ENCODE measurements around the gene ALAD. TPM values are rescaled to one million over a fixed set of nuclear protein-coding genes. Genes with fewer than 3 reads are reported as not detected.
"Not testable (repeated sequence)": the region's sequence is repeated elsewhere in the genome, so short reads cannot be mapped to it uniquely, and the experiment has no call there.

ALAD gene
- total RNA-seq, 4 donors from 2014 or later: 23.5 to 50.0 (median 31.8) TPM

DNA sequence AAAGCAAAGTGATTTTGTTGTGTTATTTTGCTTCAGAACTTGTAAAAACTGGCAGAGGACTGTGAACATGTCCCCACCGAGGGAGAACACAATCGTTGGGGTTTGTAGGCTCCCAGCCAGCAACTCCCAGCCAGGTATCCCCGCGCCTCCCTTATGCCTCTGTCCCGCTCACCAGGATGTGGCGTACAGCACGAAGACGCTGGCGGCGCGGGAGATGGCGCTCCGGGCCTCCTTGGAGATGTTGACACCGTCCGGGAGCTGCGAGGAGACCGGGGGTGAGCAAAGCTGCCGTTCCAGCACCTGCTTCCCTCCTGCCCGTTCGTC lies 8.8 kb upstream of the ALAD start:
- no peaks in the 10 kb centered on the region for H3K27me3 ChIP-seq
- intact Hi-C loops (cut with DNase I): loop anchor here (5.0 kb wide), 1 partner anchor 138 kb away; no protein-coding TSS in a partner anchor
- no peak for DNase-seq
- H3K27ac ChIP-seq: peak overlapping the region; percentile 97 to 99 (median 99)
- peaks cover 6 to 11% of the 10 kb centered on the region in 2 donors for H3K4me1 ChIP-seq
- WGBS, 2 donors: 0% methylated on average over 2 to 6 of the region's 20 CpGs
- H3K4me3 ChIP-seq (replicated peaks in 1 of 3): peak overlapping the region; percentile 67 to 79 (median 67)
- H3K9me3 ChIP-seq: no peaks in the 10 kb centered on the region
- TF ChIP-seq POLR2A (IDR thresholded peaks at IDR 0.05): no peak
- TF ChIP-seq, protein P1, sequence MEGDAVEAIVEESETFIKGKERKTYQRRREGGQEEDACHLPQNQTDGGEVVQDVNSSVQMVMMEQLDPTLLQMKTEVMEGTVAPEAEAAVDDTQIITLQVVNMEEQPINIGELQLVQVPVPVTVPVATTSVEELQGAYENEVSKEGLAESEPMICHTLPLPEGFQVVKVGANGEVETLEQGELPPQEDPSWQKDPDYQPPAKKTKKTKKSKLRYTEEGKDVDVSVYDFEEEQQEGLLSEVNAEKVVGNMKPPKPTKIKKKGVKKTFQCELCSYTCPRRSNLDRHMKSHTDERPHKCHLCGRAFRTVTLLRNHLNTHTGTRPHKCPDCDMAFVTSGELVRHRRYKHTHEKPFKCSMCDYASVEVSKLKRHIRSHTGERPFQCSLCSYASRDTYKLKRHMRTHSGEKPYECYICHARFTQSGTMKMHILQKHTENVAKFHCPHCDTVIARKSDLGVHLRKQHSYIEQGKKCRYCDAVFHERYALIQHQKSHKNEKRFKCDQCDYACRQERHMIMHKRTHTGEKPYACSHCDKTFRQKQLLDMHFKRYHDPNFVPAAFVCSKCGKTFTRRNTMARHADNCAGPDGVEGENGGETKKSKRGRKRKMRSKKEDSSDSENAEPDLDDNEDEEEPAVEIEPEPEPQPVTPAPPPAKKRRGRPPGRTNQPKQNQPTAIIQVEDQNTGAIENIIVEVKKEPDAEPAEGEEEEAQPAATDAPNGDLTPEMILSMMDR (IDR thresholded peaks at IDR 0.05): no peak
- H3K36me3 ChIP-seq: peaks cover 10 to 11% of the 10 kb centered on the region in 2 donors

DNA sequence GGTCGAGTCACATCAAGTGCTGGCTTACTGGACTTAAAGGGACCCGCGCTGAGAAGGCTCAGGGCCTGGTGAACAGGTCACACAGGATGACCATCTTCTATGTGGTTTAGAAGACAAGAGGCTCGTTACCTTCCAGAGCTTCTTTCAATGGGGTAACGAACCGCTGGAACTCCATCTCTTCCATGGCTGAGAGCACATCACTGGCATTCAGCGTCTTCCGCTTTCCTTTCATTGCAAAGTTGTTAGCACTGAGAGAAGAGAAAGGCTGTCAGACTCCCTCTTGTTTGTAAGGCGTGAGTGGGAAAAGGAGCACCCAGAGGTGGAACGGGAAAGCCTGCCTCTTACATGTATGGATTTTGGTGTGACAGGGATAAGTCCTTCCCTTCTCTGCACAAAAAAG lies 8.4 kb upstream of the ALAD start:
- Histone ChIP-seq H3K27ac (peak overlapping the region in 2 of 3 donors; percentile 97 to 99), H3K36me3 (peaks cover 10 to 11% of the 10 kb centered on the region in 2 donors), H3K4me1 (peaks cover 6 to 11% of the 10 kb centered on the region in 2 donors), H3K4me3 (replicated peaks in 1 of 3) (peak overlapping the region; percentile 67 to 79 (median 67)), H3K9me3 (no peaks in the 10 kb centered on the region), H3K27me3 (no peaks in the 10 kb centered on the region)
- no peak for TF ChIP-seq POLR2A (IDR thresholded peaks at IDR 0.05)
- TF ChIP-seq, protein P1 (IDR thresholded peaks at IDR 0.05): no peak
- DNase-seq: no peak
- 22 to 26% methylated on average over 10 of the region's 10 CpGs for WGBS, 2 donors
- intact Hi-C loops (cut with DNase I): loop anchor here (5.0 kb wide), 1 partner anchor 137 kb away; no protein-coding TSS in a partner anchor

DNA sequence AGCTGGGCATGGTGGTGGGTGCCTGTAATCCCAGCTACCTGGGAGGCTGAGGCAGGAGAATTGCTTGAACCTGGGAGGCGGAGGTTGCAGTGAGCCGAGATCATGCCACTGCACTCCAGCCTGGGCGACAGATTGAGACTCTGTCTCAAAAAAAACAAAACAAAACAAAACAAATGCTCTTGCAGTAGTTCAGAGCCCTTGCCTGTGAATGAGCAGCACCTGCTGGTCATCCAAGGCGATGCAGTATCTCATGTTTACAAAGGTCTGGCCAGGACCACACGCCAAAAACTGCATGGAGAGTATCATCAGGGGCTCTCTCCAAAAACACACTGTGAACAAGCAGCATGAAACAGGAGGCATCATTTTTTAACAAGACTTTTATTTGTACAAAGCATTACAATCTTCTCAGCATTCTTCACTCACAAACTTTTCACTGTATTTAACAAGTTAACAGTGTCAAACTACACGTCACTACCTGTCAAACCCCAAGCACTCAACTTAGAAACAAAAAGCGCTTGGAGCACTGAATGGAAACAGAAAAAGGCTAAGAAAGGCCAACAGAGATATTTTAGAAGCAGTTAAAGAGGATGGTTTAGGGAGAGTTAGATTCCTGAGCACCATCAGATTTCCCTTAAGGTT lies 5.9 kb upstream of the ALAD start:
- not testable (repeated sequence) for H3K9me3 ChIP-seq; H3K27me3 ChIP-seq; H3K4me3 ChIP-seq (replicated peaks in 1 of 3)
- TF ChIP-seq, protein P1 (IDR thresholded peaks at IDR 0.05): peak; percentile 54 to 98 (median 84)
- H3K36me3 ChIP-seq: peaks cover 10 to 11% of the 10 kb centered on the region in 2 donors
- H3K27ac ChIP-seq: peak overlapping the region in 1 of 3 donors; percentile 53
- peaks cover 6 to 12% of the 10 kb centered on the region in 2 donors for H3K4me1 ChIP-seq
- peak; percentile 83 to 85 for DNase-seq
- intact Hi-C loops (cut with DNase I): loop anchor here (5.0 kb wide), 1 partner anchor 135 kb away; no protein-coding TSS in a partner anchor
- 35% methylated on average over 7 of the region's 7 CpGs for WGBS, 2 donors

DNA sequence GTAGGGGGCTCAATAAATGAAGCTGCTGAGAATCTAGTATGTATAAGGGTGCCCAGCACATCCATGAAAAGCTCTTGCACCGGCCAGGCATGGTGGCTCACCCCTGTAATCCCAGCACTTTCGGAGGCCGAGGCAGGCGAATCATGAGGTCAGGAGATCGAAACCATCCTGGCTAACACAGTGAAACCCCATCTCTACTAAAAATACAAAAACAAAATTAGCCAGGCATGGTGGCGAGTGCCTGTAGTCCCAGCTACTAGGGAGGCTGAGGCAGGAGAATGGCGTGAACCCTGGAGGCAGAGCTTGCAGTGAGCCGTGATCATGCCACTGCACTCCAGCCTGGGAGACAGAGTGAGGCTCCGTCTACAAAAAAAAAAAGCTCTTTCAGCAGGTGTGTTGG lies 5.3 kb upstream of the ALAD start:
- H3K4me3 ChIP-seq (replicated peaks in 1 of 3); DNase-seq; H3K27me3 ChIP-seq; H3K9me3 ChIP-seq: not testable (repeated sequence)
- 89 to 91% methylated on average over 9 of the region's 9 CpGs for WGBS, 2 donors
- Histone ChIP-seq H3K27ac (peak overlapping the region in 1 of 3 donors; percentile 53), H3K4me1 (peaks cover 6 to 17% of the 10 kb centered on the region in 2 donors), H3K36me3 (peaks cover 10 to 11% of the 10 kb centered on the region in 2 donors)
- intact Hi-C loops (cut with DNase I): loop anchor here (5.0 kb wide), 1 partner anchor 134 kb away; no protein-coding TSS in a partner anchor

DNA sequence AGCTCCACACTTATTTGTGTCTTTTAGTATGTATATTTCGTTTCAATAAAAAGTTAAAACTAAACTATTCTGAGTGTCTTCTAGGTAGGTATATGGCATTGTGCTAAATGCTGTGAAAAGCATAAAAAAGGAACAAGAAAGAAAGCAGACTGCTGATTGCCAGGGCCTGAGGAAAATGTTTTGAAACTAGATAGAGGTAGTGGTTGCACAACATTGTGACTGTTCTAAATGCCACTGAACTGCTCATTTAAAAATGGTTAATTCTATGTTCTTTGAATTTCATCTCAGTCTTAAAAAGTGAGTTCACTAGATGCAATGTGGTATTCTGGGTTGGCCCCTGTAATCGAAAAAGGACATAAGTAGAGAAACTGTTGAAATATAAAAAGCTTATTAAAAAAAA lies 2.6 kb upstream of the ALAD start:
- TF ChIP-seq, protein P1 (IDR thresholded peaks at IDR 0.05): no peak
- TF ChIP-seq POLR2A (IDR thresholded peaks at IDR 0.05): no peak
- H3K4me3 ChIP-seq (replicated peaks in 1 of 3): no peak overlapping the region
- H3K27me3 ChIP-seq: no peaks in the 10 kb centered on the region
- intact Hi-C loops (cut with DNase I): no loop called here
- no peaks in the 10 kb centered on the region for H3K9me3 ChIP-seq
- WGBS, 2 donors: 74 to 86% methylated on average over 2 of the region's 2 CpGs
- DNase-seq: no peak
- H3K27ac ChIP-seq: no peak overlapping the region
- peaks cover 13 to 30% of the 10 kb centered on the region in 2 donors for H3K4me1 ChIP-seq
- H3K36me3 ChIP-seq: peaks cover 9% of the 10 kb centered on the region in 2 donors
